LNCAP (cell line): Measurements from ENCODE around the gene RIGI.

Experiments
- TF ChIP-seq, protein P1 (sequence below): fragments of 450-650 bp; IDR thresholded peaks from 2 replicates; pipeline ENCODE4 v1.5.1; 2017; ENCODE audit warnings: mild to moderate bottlenecking

The RIGI gene

GRCh38 chr9:32565967-32566366 lies 40.0 kb upstream of the RIGI start:
- TF ChIP-seq, protein P1, sequence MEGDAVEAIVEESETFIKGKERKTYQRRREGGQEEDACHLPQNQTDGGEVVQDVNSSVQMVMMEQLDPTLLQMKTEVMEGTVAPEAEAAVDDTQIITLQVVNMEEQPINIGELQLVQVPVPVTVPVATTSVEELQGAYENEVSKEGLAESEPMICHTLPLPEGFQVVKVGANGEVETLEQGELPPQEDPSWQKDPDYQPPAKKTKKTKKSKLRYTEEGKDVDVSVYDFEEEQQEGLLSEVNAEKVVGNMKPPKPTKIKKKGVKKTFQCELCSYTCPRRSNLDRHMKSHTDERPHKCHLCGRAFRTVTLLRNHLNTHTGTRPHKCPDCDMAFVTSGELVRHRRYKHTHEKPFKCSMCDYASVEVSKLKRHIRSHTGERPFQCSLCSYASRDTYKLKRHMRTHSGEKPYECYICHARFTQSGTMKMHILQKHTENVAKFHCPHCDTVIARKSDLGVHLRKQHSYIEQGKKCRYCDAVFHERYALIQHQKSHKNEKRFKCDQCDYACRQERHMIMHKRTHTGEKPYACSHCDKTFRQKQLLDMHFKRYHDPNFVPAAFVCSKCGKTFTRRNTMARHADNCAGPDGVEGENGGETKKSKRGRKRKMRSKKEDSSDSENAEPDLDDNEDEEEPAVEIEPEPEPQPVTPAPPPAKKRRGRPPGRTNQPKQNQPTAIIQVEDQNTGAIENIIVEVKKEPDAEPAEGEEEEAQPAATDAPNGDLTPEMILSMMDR: no peak

DNA sequence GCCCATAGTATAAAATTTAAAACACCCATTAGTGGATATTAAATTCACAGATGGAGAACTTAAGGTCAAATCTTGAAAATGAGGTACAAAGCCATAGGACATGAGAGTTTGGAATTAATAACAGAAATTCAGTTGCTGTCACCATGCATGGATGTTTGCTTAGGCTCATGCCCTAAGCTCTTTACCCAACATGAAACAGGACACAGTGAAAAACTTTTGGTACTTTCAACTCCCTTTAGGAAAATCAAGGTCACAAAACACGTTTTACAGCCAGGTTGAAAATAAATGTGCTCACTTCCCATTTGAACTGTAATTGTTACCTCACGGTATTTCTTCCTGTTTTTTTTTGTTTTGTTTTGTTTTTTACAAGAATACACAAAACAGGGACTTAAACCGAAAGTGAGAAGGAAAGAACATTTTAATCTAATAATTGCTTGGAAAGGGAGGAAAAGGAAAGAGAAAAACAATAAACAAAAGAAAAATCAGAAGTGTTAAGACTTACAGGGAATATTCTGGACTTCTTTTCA lies 32.5 kb upstream of the RIGI start:
- TF ChIP-seq, protein P1: no peak

DNA sequence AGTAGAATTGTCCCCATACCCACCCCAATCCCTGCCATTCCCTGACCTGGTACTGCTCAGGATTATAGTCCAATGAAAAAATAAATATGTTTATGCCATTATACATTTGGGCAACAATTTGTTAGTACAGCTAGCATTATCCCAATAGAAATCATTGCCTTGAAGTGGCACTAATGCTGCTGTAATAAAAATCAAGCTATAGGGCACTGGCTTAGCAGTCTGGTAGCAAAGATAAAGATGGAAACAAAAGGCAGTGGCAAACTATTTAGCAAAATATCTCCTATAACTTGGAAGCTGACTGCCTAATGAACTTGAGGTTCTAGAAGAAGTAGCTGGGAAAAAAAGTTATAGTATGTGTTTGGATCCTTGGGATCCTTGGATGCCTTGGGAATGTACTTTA lies 28.6 kb upstream of the RIGI start:
- TF ChIP-seq, protein P1: no peak

DNA sequence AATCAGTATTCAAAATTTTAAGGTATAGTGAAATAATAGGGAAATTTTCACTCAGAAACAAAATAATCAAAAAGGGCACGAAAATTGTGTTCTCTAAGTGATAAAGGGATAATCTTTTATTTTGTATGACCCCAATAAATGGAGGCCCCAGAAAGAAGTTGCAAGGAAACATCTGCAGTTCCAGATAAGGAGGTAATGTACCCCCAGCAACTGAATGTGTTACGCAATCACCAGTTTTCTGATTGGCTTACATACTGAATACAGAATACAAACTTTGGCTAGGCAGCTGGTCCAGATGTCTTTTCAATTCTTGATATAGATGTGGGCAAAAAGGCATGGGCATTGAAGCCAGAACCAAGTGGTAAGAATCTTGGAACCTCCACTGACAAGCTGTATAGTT lies 28.1 kb upstream of the RIGI start:
- TF ChIP-seq, protein P1: no peak

- TF ChIP-seq, protein P1: no peak; the same call in 1 of the 2 replicates
These were observed 26.3 kb upstream of the RIGI start, which contains the start of the genes SMIM27 and TOPORS for GRCh38 chr9:32552172-32552872. SMIM27 (plus strand) TSS chr9:32552327; CDS start chr9:32552435, 108 bp downstream. TOPORS (minus strand) TSS chr9:32552586; CDS start chr9:32552436, 150 bp downstream.

- TF ChIP-seq, protein P1: no peak
These were observed 25.5 kb upstream of the RIGI start for GRCh38 chr9:32551276-32552051.

DNA sequence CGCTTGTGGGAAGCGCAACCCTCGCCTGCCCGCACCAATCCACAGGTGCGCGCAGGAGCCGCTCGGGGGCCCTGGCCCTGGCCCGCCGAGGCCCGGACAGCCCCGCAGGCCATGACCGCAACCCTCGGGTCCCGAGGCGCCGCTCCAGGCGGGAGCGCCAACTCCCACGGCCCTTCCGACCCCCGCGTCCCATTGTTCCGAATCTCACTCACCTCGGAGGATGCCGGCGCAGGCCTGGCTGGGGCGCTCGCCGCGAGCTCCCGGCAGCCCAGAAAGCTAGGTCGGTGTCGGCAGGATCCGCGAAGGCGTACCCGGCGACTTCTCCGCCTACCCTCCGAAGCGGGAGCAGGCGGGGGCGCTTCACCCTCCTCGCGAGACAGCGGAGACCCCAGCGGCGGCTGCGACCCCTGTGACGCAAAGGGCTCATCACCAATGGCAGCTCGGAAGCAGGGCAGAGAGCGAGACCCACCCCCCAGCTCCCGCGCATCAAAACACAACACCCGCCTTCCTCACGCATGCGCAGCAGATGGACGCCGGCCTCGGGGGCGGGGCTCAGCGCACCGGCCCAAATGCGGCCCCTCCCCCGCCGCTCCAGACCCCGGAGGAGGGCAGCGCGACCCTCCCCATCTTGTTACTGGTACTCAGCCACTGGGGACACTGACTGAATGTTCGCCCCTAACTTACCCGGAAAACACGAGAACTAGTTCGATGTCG lies 24.7 kb upstream of the RIGI start:
- TF ChIP-seq, protein P1: no peak; the same call in 1 of the 2 replicates
